ENCODE results near the gene PPARG.
"Not testable (repeated sequence)": the region's sequence is repeated elsewhere in the genome, so short reads cannot be mapped to it uniquely, and the experiment has no call there.

Gene PPARG

GRCh38 chr3:12444582-12445471 lies 156.0 kb downstream of the PPARG start:
- DNase-seq (ENCODE audit: low read depth): no peak

GRCh38 chr3:12445523-12446240 lies 156.8 kb downstream of the PPARG start:
- no peak for DNase-seq (ENCODE audit: low read depth)

DNA sequence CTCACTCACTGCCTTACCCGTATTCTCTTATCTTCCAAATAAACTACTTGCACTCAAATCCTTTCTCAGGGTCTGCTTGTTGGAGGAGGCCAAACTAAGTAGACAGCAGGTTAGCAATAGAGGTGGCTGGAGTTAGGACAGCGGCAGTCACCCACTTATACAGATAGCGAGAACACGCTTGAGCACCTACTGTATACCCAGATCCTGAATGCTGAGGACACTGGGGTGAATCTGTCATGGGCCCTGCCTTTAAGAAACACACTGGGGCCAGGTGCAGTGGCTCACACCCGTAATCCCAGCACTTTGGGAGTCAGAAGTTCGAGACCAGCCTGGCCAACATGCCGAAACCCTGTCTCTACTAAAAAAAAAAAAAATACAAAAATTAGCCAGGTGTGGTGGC lies 157.4 kb downstream of the PPARG start:
- DNase-seq (ENCODE audit: low read depth): no peak

DNA sequence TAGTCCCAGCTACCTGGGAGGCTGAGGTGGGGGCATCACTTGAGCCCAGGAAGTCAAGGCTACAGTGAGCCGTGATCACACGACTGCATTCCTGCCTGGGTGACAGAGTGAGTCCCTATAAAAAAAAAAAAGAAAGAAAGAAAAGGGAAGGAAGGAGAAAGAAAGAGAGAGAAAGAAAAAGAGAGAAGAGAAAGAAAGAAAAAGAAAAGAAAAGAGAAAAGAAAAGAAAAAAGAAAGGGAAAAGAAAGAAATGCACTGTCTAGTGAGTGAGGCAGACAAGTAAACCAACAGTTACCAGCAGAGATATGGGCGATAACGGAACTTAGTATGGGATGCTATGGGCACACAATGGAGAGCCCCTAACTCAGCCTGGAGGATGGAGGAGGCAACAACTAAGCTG lies 158.2 kb downstream of the PPARG start:
- no peak for DNase-seq (ENCODE audit: low read depth)

GRCh38 chr3:12448404-12449202 lies 159.7 kb downstream of the PPARG start:
- not testable (repeated sequence) for DNase-seq (ENCODE audit: low read depth)

DNA sequence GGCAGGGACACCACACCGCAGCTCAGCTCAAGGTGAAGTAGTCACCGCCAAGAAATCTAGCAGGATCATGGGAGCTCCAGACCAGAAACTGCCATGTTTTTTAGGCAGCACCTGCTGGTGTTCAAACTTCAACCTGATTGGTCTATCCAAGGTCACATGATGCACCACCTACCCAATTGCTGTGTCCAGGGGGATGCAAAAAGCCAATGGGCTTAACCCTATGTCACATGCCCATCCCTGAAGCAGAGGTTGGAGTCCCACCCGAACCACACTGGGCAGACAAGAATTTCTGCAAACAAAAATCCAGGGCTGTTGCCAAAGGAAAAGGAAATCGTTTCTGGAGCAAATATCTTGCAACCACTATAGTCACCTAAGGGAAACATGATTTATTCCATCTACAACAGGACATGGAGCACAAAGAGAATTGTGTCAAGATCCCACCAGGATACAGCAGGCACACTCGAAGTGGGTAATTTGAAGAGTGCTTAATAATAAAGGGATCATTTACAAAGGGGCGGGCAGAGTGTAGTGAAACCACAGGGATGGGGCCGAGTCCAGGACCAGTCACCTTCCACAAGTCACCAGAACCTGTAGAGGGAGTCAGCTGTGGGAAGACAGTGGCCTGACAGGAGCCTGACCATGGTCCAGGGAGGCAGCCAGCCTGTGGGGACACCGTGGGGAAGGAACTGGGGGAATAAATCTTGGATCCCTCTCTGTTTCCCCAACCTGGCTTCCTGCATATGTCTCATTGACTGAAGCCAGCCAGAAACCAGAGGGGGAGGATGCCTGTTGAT lies 161.2 kb downstream of the PPARG start:
- DNase-seq (ENCODE audit: low read depth): no peak

- DNase-seq (ENCODE audit: low read depth): no peak
Measured at GRCh38 chr3:12451481-12451880, 162.6 kb downstream of the PPARG start.

GRCh38 chr3:12451960-12452359 lies 163.1 kb downstream of the PPARG start:
- no peak for DNase-seq (ENCODE audit: low read depth)

GRCh38 chr3:12452361-12453330 lies 163.8 kb downstream of the PPARG start:
- DNase-seq (ENCODE audit: low read depth): no peak

- no peak for DNase-seq (ENCODE audit: low read depth)
Measured at GRCh38 chr3:12454076-12454815, 165.4 kb downstream of the PPARG start.

GRCh38 chr3:12454816-12455121 lies 165.9 kb downstream of the PPARG start:
- no peak for DNase-seq (ENCODE audit: low read depth)

GRCh38 chr3:12455740-12456139 lies 166.9 kb downstream of the PPARG start:
- no peak for DNase-seq (ENCODE audit: low read depth)

GRCh38 chr3:12456441-12456840 lies 167.6 kb downstream of the PPARG start:
- DNase-seq (ENCODE audit: low read depth): no peak

GRCh38 chr3:12457380-12457779 lies 168.5 kb downstream of the PPARG start:
- DNase-seq (ENCODE audit: low read depth): not testable (repeated sequence)

DNA sequence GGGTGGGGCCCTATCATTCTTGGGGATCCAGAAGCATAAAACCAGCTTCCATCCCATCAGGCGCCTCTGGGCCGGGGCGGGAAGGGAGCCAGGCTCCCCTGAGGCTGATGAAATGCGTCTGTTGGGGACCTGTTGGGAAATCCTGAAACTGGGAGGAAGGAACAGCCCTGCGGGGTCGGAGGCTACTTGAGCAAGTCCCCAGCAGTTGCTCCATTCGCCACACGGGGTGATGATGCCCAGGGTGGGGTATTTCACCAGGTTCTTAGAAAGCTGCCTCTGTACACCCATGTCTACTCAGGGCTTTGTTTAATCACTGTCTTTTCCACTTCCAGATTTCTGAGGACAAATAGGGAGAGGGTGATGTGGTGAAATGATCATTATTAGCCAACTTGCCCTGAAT lies 170.0 kb downstream of the PPARG start:
- no peak for DNase-seq (ENCODE audit: low read depth)

GRCh38 chr3:12460127-12460526 lies 171.3 kb downstream of the PPARG start:
- DNase-seq (ENCODE audit: low read depth): no peak

DNA sequence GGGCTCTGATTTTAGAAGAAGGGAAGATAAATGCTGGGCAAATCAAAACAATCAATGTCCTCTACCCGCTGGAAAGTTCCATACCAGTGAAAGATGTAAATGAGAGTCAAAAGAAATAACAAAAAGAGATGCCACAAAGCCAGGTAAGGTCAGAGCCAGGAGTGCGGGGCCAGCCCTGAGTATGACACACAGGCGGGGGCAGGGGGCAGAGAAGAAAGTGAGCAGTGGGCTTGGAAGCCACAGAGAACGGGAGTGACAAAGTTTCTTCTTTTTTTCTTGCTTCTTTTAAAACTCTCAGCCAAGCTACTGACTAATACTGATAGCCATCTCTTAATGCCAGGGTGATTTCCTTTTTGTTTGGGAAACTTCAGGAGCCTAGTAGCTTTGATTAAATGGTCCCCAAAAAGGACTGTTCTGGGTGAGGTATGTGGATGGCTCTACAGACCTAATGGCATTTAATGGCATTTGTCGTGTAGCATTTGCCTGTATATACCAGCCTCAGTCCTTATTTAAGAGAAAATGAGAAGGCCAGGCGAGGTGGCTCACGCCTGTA lies 172.3 kb downstream of the PPARG start:
- DNase-seq (ENCODE audit: low read depth): no peak

DNA sequence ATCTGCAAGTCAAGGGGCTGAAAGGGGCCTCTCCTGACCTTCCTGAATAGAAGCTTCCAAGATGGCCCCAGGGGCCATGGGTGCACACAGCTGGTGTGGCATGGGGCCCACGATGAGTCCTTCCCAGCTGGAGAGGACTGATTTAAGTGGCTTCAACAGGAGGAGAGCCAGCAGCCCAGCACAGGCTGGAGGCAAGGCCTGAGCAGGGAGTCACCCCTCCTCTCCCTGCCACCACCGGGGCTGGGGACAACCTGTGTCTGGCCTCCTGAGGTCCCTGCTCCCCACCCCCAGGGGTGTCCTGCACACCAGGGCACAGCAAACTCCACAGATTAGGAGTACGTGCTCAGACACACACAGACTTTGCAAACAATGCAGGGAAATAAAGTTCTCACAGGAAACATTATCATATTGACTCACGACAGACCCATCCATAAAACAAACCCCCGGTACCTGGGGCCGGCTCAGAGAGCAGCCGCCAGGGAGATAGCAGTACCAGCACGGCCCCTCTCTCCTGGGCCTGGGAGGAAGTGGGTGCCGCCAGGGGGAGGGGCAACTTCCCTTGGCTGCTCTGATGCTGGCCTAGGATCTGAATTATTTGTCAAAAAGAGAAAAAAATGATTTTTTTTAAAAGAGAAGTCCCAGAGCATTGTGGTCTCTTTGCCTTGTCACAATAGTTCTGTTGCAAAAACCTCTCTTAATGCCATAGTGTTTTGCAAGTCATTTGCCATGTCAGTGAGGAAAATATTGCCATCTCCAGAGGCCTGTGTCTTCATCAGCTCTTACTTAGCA lies 173.5 kb downstream of the PPARG start:
- DNase-seq (ENCODE audit: low read depth): no peak

DNA sequence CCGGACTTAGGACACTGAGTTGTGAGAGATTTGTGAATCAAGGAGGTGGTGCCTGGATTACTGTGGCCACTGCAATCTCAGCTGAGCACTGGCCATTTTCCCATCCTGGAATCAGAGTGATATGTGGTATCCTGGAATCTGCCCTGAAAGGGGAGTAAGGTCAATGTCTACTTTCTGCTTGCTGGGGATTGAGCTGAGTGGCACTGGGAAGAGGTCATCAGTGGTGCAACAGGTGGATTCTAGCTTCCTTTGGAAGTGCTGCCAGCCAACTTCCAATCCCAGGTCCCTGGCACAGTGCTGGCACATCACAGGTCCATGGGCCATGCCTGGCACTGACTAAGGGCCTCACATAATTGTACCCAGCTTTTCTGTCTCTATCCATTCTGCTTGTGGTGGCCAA lies 174.8 kb downstream of the PPARG start:
- no peak for DNase-seq (ENCODE audit: low read depth)

Data from stimulated activated CD8-positive, alpha-beta memory T cell treated with anti-CD3 and anti-CD28 coated beads, Interleukin-4, amount 100 ng/mL, for 24 hours (primary cell).